GM19035 (cell line): ENCODE results near the gene RELB.
"Not testable (repeated sequence)": the region's sequence is repeated elsewhere in the genome, so short reads cannot be mapped to it uniquely, and the experiment has no call there.

Source experiments
- ATAC-seq: cut with Tn5 transposase; IDR thresholded peaks from one replicate; pipeline ENCODE4 v1.9.1; 2021; ENCODE audit not compliant: unreplicated experiment

RELB gene

GRCh38 chr19:44986389-44986788 lies 14.9 kb upstream of the RELB start:
- no peak for ATAC-seq

DNA sequence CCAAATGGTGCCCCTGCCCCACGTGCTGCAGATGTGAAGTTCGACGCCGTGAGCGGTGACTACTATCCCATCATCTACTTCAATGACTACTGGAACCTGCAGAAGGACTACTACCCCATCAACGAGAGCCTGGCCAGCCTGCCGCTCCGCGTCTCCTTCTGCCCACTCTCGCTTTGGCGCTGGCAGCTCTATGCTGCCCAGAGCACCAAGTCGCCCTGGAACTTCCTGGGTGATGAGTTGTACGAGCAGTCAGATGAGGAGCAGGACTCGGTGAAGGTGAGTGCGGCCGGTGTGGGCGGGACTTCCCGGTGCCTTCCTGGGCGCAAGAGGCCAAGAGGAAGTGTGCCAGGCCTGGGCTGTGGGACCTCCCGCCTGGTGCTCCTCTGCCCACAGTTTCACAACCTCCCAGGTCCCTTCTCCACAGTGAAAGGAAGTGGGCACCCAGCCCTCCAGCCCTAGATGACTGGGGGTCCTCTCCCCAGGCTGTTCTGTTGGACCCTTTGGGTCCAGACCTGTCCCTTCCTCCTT lies 14.1 kb upstream of the RELB start:
- ATAC-seq = no peak

- ATAC-seq = no peak
These were observed 13.0 kb upstream of the RELB start for GRCh38 chr19:44988273-44988672.

GRCh38 chr19:44988896-44989556 lies 12.2 kb upstream of the RELB start:
- ATAC-seq = no peak

- ATAC-seq = no peak
These were observed 10.8 kb upstream of the RELB start for GRCh38 chr19:44990459-44990858.

- no peak for ATAC-seq
These were observed 10.3 kb upstream of the RELB start for GRCh38 chr19:44990966-44991365.

- no peak for ATAC-seq
These were observed 8.7 kb upstream of the RELB start for GRCh38 chr19:44992336-44993163.

DNA sequence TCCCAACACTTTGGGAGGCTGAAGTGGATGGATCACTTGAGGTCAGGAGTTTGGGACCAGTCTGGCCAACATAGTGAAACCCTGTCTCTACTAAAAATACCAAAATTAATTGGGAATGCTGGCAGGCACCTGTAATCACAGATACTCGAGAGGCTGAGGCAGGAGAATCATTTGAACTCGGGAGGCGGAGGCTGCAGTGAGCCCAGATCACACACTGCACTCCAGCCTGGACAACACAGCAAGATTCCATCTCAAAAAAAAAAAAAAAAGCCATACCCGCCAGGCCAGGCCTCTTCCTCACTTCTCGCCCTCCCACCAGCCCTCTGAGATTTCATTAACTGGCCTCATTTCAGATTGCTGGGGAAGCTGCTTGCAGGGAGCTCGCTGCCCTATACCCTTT lies 7.7 kb upstream of the RELB start:
- no peak for ATAC-seq

GRCh38 chr19:44993926-44994537 lies 7.2 kb upstream of the RELB start:
- ATAC-seq = no peak

DNA sequence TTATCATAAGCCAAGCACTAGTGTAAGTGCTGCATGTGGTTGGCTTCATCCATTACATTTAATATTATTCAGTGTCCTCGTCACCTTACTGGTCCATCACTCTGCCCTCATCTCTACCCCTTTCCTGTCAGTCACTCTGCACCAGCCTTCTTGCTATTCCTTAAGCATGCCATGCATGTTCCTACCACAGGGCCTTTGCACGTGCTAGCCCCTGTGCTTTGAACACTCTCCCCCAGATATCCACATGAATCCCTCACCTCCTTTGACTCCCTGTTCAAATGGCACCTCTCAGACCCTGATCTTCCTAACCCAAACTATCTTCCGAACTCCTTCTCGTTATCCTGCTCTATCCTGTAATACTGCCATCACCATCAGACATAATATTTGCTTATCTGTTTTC lies 3.2 kb upstream of the RELB start:
- no peak for ATAC-seq

DNA sequence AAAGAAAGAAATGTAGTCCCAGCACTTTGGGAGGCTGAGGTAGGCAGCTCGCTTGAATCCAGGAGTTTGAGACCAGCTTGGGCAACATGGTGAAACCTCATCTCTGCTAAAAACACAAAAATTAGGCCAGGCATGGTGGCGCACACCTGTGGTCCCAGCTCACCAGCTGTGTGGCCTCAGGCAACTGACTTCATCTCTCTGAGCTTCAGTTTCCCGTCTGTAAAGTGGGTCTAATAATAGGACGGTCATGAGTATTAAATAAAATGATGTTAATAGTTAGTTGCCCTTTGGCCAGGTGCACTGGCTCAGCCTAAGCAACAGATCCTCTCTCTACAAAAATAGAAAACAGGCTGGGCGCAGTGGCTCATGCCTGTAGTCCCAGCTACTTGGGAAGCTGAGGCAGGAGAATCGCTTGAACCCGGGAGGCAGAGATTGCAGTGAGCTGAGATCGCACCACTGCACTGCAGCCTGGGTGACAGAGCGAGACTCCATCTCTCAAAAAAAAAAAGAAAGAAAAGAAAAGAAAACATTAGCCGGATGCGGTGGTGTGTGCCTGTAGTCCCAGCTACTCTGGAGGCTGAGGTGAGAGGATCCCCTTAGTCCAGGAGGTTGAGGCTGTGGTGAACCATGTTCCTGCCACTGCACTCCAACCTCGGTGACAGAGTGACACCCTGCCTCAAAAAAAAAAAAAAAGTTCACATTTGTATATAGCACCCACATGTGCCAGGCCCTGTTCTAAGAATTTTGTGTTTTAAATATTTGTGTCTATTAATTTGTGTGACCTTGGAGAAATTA lies 1.9 kb upstream of the RELB start:
- ATAC-seq = not testable (repeated sequence)

DNA sequence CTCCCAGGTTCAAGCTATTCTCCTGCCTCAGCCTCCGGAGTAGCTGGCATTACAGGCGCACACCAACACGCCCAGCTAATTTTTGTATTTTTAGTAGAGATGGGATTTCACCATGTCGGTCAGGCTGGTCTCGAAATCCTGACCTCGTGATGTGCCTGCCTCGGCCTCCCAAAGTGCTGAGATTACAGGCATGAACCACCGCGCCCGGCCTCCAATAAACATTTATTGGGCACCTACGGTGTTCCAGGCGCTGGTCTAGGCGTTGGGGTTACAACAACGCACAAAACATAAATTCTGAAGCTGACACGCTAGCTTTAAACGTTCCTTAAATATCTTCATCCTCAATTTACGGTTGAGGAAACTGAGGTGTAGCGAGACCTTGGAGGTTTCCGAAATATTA lies 599 bp upstream of the RELB start:
- not testable (repeated sequence) for ATAC-seq

- no peak for ATAC-seq
These were observed 2.2 kb downstream of the RELB start for GRCh38 chr19:45003485-45003884.

DNA sequence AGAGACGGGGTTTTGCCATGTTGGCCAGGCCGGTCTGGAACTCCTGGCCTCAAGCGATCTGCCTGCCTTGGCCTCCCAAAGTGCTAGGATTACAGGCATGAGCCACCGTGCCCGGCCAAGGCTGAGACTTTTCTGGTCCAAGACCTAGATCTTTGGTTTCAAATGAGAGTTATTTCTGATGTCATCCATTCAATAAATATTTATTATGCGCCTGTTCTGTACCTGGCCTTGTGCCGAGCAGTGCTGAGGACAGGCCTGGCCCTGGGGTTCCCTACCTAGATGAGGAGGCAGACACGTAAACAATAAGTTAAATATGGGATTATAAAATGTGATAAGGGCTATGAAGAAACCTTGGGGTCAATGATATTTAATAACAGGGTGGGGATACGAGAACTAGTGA lies 4.5 kb downstream of the RELB start:
- no peak for ATAC-seq

- ATAC-seq = no peak
These were observed 7.3 kb downstream of the RELB start for GRCh38 chr19:45008552-45008951.

DNA sequence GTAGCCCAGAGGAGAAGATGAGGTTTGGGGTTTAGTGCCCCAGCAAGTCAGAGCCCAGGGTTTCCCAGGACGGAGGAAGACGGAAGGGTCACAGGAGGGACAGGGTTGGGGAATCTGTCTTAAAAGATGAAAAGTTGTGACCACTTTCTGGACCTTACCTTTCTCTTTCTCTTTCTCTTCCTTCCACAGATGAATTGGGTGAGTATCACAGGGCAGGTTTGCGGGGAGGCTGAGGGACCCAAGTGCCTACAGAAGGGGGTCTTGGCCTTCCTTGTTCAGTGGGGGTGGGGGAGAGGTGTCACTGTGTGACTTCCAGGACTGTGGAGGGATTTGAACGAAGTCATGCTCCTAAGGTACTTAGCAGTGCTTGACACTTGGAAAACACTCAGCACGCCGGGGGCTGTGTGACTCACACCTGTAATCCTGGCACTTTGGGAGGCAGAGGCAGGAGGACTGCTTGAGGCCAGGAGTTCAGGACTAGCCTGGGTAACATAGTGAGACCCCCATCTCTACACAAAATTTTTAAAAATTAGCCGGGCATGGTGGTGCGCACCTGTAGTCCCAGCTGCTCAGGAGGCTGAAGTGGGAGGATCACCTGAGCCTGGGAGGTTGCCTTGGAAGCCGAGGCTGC lies 8.5 kb downstream of the RELB start:
- no peak for ATAC-seq

DNA sequence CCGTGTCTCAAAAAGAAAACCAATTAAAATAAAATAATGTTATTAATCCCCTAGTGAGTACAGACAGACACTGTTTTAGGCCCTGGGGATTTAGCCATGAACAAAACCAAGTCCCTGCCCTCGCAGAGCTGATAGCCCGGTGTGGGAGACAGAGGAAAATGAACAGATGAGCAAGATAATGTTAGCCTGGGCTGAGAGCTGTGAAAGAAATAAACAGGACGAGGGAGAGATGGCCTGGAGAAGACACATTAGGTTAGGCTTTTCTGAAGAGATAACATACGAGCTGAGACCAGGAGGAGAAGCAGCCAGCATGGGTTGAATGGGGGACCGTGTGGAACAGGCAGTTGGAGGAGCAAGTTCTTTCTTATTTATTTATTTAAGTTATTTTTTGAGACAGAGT lies 9.0 kb downstream of the RELB start:
- no peak for ATAC-seq

GRCh38 chr19:45011959-45012358 lies 10.7 kb downstream of the RELB start:
- no peak for ATAC-seq

GRCh38 chr19:45016388-45017314 lies 15.4 kb downstream of the RELB start:
- peak; percentile 82 for ATAC-seq

- ATAC-seq = no peak
These were observed 17.9 kb downstream of the RELB start for GRCh38 chr19:45019187-45019586.
